C4-2B (cell line): ENCODE measurements around the gene MPP3.
A peak's percentile ranks its signal among the peaks of the same experiment; 100 is the strongest.
"Not testable (repeated sequence)": the region's sequence is repeated elsewhere in the genome, so short reads cannot be mapped to it uniquely, and the experiment has no call there.

Source experiments
- H3K27ac ChIP-seq: fragments of 450-650 bp; 2 replicates; pipeline ENCODE4 v1.5.1; 2017
- CTCF ChIP-seq: fragments of 450-650 bp; conservative IDR thresholded peaks from 2 replicates; pipeline ENCODE4 v1.5.1; 2017; ENCODE audit warnings: mild to moderate bottlenecking
- ZFX ChIP-seq: fragments of 450-650 bp; IDR thresholded peaks from 2 replicates; pipeline ENCODE4 v1.6.1; 2017

MPP3 gene

GRCh38 chr17:43877451-43878155 is 44.7 kb upstream of the MPP3 start:
- no peak overlapping the region for H3K27ac ChIP-seq
- TF ChIP-seq ZFX (no peak), CTCF (no peak)

- H3K27ac ChIP-seq: no peak overlapping the region
- TF ChIP-seq ZFX (no peak), CTCF (no peak)
Measured at GRCh38 chr17:43877031-43877430, 44.1 kb upstream of the MPP3 start.

- H3K27ac ChIP-seq: no peak overlapping the region
- TF ChIP-seq CTCF: no peak
- TF ChIP-seq ZFX: no peak
Measured at GRCh38 chr17:43875476-43876147, 42.7 kb upstream of the MPP3 start.

- no peak overlapping the region for H3K27ac ChIP-seq
Measured at GRCh38 chr17:43874293-43874692, 41.3 kb upstream of the MPP3 start.

GRCh38 chr17:43873815-43874214 is 40.9 kb upstream of the MPP3 start:
- no peak overlapping the region for H3K27ac ChIP-seq
- no peak for TF ChIP-seq CTCF
- TF ChIP-seq ZFX: no peak

More at GRCh38 chr17:43874293-43874692, 41.3 kb upstream of the MPP3 start:
- TF ChIP-seq CTCF (no peak), ZFX (no peak)

GRCh38 chr17:43873091-43873490 is 40.1 kb upstream of the MPP3 start:
- TF ChIP-seq ZFX: no peak
- peak; percentile 16 for TF ChIP-seq CTCF
- no peak overlapping the region for H3K27ac ChIP-seq

DNA sequence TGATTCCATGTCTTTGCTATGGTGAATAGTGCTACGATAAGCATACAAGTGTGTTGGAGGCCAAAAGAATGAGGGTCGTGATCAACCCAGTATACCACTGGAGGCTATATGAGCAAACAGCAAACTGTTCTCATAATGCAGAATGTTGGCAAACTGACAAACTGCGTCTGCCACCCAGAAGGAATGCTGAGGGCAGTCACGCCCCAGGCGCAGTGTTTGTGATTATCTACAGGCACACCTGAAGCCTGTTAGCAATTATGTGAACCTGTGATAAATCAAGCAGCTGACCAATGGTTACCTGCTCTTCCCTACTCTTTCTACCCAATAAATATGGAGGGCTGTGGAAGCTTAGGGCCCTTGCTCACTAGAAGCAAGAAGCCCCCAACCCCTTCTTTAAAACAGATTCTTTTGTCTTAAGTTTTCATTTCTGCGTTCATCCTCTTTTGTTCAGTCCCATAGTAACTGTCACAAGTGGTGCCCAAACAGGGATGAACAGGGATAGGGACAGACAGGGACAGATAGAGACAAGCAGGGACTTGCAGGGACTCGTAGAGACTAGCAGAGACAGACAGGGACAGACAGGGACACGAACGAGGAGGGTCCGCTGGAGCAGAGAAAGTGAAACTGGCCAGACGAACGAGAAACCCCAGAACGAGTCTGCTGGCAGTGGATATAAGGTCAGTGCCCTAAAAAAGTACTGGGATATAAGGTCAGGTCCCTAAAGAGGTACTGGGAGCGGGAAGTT is 39.2 kb upstream of the MPP3 start:
- TF ChIP-seq CTCF: no peak
- no peak for TF ChIP-seq ZFX

DNA sequence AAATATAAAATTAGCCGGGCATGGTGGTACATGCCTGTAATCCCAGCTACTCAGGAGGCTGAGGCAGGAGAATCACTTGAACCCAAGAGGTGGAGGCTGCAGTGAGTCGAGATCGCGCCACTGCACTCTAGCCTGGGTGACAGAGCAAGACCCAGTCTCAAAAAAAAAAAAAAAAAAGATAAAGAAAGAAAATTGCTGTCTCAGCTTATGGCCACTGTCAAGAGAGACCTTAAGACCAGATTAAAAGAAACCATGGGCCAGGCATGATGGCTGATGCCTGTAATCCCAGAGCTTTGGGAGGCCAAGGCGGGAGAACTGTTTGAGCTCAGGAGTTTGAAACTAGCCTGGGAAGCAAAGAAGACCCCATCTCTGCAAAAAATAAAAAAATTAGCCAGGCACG is 36.1 kb upstream of the MPP3 start:
- not testable (repeated sequence) for H3K27ac ChIP-seq

More for the DNA sequence above, 39.2 kb upstream of the MPP3 start:
- H3K27ac ChIP-seq: no peak overlapping the region
